ENCODE data around the gene WNT9B.

GRCh38 chr17:46892192-46892703 is 40.9 kb downstream of the WNT9B start:
- TF ChIP-seq EZH2 (IDR thresholded peaks at IDR 0.05; ENCODE audit: low read length, unreplicated experiment) (no peak), CTCF (conservative IDR thresholded peaks at IDR 0.05; ENCODE audit: low read depth, low read length) (no peak), EZH2phosphoT487 (IDR thresholded peaks at IDR 0.05; ENCODE audit: borderline replicate concordance, low read length) (no peak)
